Activated naive CD8-positive, alpha-beta T cell treated with anti-CD3 and anti-CD28 coated beads for 36 hours (primary cell): Measurements from ENCODE around the gene HSPB8. TPM values are rescaled to one million over a fixed set of nuclear protein-coding genes. Genes with fewer than 3 reads are reported as not detected.
A peak's percentile ranks its signal among the peaks of the same experiment; 100 is the strongest.

Experiments
- DNase-seq: peaks from one replicate; pipeline ENCODE4 v3.0.0; 2021
- H3K27ac Mint-ChIP-seq: one replicate; pipeline ENCODE4 v1.8.0; 2022; ENCODE audit warnings: mild to moderate bottlenecking, moderate library complexity, mixed read lengths
- H3K27me3 Mint-ChIP-seq: one replicate; pipeline ENCODE4 v1.8.0; 2022; ENCODE audit warnings: mild to moderate bottlenecking, mixed read lengths
- H3K36me3 Mint-ChIP-seq: one replicate; pipeline ENCODE4 v1.8.0; 2021; ENCODE audit warnings: mild to moderate bottlenecking, mixed read lengths
- H3K4me1 Mint-ChIP-seq: one replicate; pipeline ENCODE4 v1.8.0; 2021; ENCODE audit warnings: mixed read lengths
- H3K4me3 Mint-ChIP-seq: one replicate; pipeline ENCODE4 v1.8.0; 2022; ENCODE audit warnings: mild to moderate bottlenecking, moderate library complexity, mixed read lengths
- H3K9me3 Mint-ChIP-seq: one replicate; pipeline ENCODE4 v1.8.0; 2022; ENCODE audit warnings: mixed read lengths
- total RNA-seq, 2 experiments: library from RNA; stranded (reverse); gene quantifications; one replicate each; pipeline ENCODE4 v1.2.3, GENCODE V29; 2021

HSPB8 gene
- total RNA-seq, 2 experiments from 2014 or later: not detected

GRCh38 chr12:119157528-119157927 lies 21.2 kb upstream of the HSPB8 start:
- DNase-seq: no peak
- Mint-ChIP-seq H3K9me3 (peaks cover 7% of the 10 kb centered on the region), H3K27ac (no peak overlapping the region), H3K36me3 (no peaks in the 10 kb centered on the region), H3K27me3 (peaks cover 29% of the 10 kb centered on the region), H3K4me3 (no peak overlapping the region), H3K4me1 (peaks cover 7% of the 10 kb centered on the region)

GRCh38 chr12:119157978-119158377 lies 20.8 kb upstream of the HSPB8 start:
- Mint-ChIP-seq H3K4me1 (peaks cover 7% of the 10 kb centered on the region), H3K27me3 (peaks cover 27% of the 10 kb centered on the region), H3K9me3 (peaks cover 7% of the 10 kb centered on the region), H3K27ac (no peak overlapping the region), H3K4me3 (no peak overlapping the region), H3K36me3 (no peaks in the 10 kb centered on the region)
- DNase-seq: no peak

DNA sequence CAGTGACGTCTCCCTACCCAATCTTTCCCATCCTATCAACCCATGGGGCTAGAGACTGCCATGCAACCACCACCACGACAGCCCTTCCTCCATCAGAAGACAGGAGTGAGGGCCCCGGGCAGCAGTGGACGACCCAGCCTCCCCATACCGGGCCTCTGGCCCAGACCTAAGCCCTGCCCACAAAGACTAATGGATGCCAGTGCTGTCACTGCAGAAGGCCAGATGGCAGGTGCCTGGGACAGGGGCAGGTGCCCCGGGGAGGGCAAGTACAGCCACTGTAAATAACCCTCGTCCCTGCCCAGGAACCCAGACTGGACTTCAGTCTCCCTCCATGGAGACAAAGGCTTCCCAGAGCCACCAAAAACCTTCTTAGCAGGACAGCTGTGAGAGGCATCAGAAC lies 20.3 kb upstream of the HSPB8 start:
- DNase-seq: no peak
- Mint-ChIP-seq H3K27ac (no peak overlapping the region), H3K9me3 (peaks cover 7% of the 10 kb centered on the region), H3K4me1 (peaks cover 6% of the 10 kb centered on the region), H3K36me3 (no peaks in the 10 kb centered on the region), H3K27me3 (peaks cover 23% of the 10 kb centered on the region), H3K4me3 (no peak overlapping the region)

- no peaks in the 10 kb centered on the region for H3K36me3 Mint-ChIP-seq
- no peaks in the 10 kb centered on the region for H3K4me1 Mint-ChIP-seq
- peaks cover 2% of the 10 kb centered on the region for H3K9me3 Mint-ChIP-seq
- no peak overlapping the region for H3K4me3 Mint-ChIP-seq
- no peak for DNase-seq
- H3K27ac Mint-ChIP-seq: no peak overlapping the region
- H3K27me3 Mint-ChIP-seq: peaks cover 10% of the 10 kb centered on the region
Observed at GRCh38 chr12:119159844-119160243, 18.9 kb upstream of the HSPB8 start.

DNA sequence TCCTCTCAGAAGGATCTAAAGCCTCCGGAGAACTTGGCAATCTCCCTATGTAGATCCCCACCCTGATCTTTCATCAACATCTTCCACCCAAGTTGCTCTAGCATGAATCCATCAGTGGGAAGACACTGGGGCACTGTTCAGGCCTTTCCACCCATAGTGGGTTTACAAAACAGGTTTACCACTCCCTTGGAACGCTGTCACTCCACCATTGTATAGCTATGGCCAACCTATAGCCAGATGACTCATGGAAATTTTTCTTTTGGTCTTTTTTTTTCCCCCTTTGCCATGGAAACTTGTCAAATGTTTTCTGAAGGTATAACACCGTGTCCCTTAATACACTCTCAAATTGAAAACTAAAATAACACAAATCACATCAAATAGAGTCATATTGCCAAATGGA lies 10.8 kb upstream of the HSPB8 start:
- Mint-ChIP-seq H3K27me3 (no peaks in the 10 kb centered on the region), H3K27ac (no peak overlapping the region), H3K4me1 (no peaks in the 10 kb centered on the region)

GRCh38 chr12:119168721-119169120 lies 10.0 kb upstream of the HSPB8 start:
- no peaks in the 10 kb centered on the region for H3K27me3 Mint-ChIP-seq
- peaks cover 2% of the 10 kb centered on the region for H3K9me3 Mint-ChIP-seq
- no peak overlapping the region for H3K27ac Mint-ChIP-seq
- no peak overlapping the region for H3K4me3 Mint-ChIP-seq
- no peaks in the 10 kb centered on the region for H3K36me3 Mint-ChIP-seq
- DNase-seq: no peak
- no peaks in the 10 kb centered on the region for H3K4me1 Mint-ChIP-seq

More for the DNA sequence above, 10.8 kb upstream of the HSPB8 start:
- Mint-ChIP-seq H3K4me3 (no peak overlapping the region), H3K36me3 (no peaks in the 10 kb centered on the region), H3K9me3 (peaks cover 2% of the 10 kb centered on the region)
- DNase-seq: no peak

- Mint-ChIP-seq H3K9me3 (peaks cover 2% of the 10 kb centered on the region), H3K4me1 (no peaks in the 10 kb centered on the region), H3K27ac (no peak overlapping the region), H3K4me3 (no peak overlapping the region), H3K36me3 (no peaks in the 10 kb centered on the region), H3K27me3 (no peaks in the 10 kb centered on the region)
- no peak for DNase-seq
Observed at GRCh38 chr12:119169150-119169549, 9.6 kb upstream of the HSPB8 start.

DNA sequence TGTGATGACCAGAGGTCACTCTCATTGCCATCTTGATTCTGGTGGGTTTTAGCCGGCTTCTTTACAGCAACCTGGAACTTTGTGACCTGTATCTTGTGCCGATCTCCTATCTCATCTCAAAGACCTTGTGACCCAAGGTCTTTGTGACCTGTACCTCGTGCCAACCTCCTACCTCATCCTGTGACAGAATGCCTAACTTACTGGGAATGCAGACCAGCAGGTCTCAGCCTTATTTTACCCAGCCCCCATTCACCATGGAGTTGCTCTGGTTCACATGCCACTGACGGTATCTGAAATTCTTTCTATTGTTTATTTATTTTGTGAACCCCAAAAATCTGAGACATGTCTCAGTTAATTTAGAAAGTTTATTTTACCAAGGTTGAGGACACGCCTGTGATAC lies 7.4 kb upstream of the HSPB8 start:
- Mint-ChIP-seq H3K4me3 (no peak overlapping the region), H3K27me3 (peaks cover 4% of the 10 kb centered on the region), H3K9me3 (peaks cover 1% of the 10 kb centered on the region), H3K36me3 (no peaks in the 10 kb centered on the region), H3K4me1 (no peaks in the 10 kb centered on the region), H3K27ac (no peak overlapping the region)
- no peak for DNase-seq

DNA sequence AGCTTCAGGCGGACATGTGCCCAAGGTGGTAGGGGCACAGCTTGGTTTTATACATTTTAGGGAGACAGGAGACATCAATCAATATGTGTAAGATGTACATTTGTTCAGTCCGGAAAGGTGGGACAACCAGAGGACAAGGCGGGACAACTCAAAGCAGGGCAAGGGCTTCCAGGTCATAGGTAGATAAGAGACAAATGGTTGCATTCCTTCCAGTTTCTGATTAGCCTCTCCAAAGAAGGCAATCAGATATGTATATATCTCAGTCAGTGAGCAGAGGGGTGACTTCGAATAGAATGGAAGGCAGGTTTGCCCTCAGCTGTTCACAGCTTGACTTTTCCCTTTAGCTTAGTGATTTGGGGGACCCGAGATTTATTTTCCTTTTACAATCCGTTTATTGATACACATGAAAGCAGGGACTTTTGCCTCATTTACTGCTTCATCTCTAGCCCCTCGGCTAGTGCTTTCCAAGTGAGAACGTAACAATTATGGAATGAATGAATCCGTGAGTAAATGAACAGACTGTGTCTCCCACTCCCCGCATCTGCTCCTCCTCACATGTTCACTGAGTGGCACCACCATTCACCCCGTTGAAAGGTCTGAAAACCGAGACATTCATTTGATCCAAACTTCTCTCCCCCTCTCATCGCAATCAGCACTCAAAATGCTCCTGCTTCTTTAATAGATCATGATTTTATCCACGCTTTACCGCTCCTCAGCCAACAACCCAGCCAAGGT lies 6.9 kb upstream of the HSPB8 start:
- Mint-ChIP-seq H3K4me1 (no peaks in the 10 kb centered on the region), H3K4me3 (no peak overlapping the region), H3K27ac (no peak overlapping the region), H3K9me3 (no peaks in the 10 kb centered on the region), H3K36me3 (no peaks in the 10 kb centered on the region), H3K27me3 (peaks cover 10% of the 10 kb centered on the region)
- no peak for DNase-seq

GRCh38 chr12:119175081-119175480 lies 3.6 kb upstream of the HSPB8 start:
- H3K4me1 Mint-ChIP-seq: no peaks in the 10 kb centered on the region
- H3K27ac Mint-ChIP-seq: no peak overlapping the region
- H3K9me3 Mint-ChIP-seq: no peaks in the 10 kb centered on the region
- H3K4me3 Mint-ChIP-seq: no peak overlapping the region
- peaks cover 37% of the 10 kb centered on the region for H3K27me3 Mint-ChIP-seq
- DNase-seq: no peak
- H3K36me3 Mint-ChIP-seq: no peaks in the 10 kb centered on the region

- no peak overlapping the region for H3K4me3 Mint-ChIP-seq
- no peaks in the 10 kb centered on the region for H3K9me3 Mint-ChIP-seq
- H3K27me3 Mint-ChIP-seq: peaks cover 37% of the 10 kb centered on the region
- H3K4me1 Mint-ChIP-seq: no peaks in the 10 kb centered on the region
- H3K27ac Mint-ChIP-seq: no peak overlapping the region
- no peaks in the 10 kb centered on the region for H3K36me3 Mint-ChIP-seq
- DNase-seq: peak; percentile 4
Observed at GRCh38 chr12:119176267-119177055, 2.3 kb upstream of the HSPB8 start.

GRCh38 chr12:119177056-119177325 lies 1.7 kb upstream of the HSPB8 start:
- H3K4me1 Mint-ChIP-seq: no peaks in the 10 kb centered on the region
- DNase-seq: no peak
- H3K4me3 Mint-ChIP-seq: no peak overlapping the region
- H3K36me3 Mint-ChIP-seq: no peaks in the 10 kb centered on the region
- H3K27me3 Mint-ChIP-seq: peaks cover 37% of the 10 kb centered on the region
- H3K27ac Mint-ChIP-seq: no peak overlapping the region
- no peaks in the 10 kb centered on the region for H3K9me3 Mint-ChIP-seq

DNA sequence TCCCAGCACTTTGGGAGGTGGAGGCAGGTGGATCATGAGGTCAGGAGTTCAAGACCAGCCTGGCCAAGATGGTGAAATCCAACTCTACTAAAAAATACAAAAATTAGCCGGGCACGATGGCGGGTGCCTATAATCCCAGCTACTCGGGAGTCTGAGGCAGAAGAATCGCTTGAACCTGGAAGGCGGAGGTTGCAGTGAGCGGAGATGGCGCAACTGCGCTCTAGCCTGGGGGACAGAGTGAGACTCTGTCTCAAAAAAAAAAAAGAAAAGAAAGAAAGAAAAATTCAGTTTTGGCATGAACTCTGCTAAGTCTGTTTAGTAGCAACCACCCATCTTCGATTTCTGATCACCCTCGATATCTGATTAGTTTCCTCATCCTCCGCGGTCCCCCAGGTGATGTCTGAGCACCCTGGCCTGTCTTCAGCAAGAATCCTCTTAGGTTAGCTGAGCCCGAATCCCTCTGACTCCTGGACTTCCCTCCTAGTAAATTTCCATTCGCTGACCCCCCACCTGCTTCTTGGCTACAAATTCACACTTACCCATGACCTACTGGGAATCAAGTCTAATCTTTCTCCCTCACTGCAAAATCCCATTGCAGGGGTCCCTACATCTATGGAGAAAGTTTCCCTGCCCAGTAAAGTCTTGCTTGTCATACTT lies 879 bp upstream of the HSPB8 start:
- DNase-seq: no peak
- no peak overlapping the region for H3K4me3 Mint-ChIP-seq
- H3K9me3 Mint-ChIP-seq: no peaks in the 10 kb centered on the region
- H3K27ac Mint-ChIP-seq: no peak overlapping the region
- no peaks in the 10 kb centered on the region for H3K4me1 Mint-ChIP-seq
- H3K27me3 Mint-ChIP-seq: peaks cover 37% of the 10 kb centered on the region
- no peaks in the 10 kb centered on the region for H3K36me3 Mint-ChIP-seq

GRCh38 chr12:119179335-119180021 lies 747 bp downstream of the HSPB8 start:
- Mint-ChIP-seq H3K9me3 (no peaks in the 10 kb centered on the region), H3K36me3 (no peaks in the 10 kb centered on the region), H3K4me3 (no peak overlapping the region), H3K4me1 (no peaks in the 10 kb centered on the region), H3K27me3 (peaks cover 37% of the 10 kb centered on the region), H3K27ac (no peak overlapping the region)
- DNase-seq: no peak

DNA sequence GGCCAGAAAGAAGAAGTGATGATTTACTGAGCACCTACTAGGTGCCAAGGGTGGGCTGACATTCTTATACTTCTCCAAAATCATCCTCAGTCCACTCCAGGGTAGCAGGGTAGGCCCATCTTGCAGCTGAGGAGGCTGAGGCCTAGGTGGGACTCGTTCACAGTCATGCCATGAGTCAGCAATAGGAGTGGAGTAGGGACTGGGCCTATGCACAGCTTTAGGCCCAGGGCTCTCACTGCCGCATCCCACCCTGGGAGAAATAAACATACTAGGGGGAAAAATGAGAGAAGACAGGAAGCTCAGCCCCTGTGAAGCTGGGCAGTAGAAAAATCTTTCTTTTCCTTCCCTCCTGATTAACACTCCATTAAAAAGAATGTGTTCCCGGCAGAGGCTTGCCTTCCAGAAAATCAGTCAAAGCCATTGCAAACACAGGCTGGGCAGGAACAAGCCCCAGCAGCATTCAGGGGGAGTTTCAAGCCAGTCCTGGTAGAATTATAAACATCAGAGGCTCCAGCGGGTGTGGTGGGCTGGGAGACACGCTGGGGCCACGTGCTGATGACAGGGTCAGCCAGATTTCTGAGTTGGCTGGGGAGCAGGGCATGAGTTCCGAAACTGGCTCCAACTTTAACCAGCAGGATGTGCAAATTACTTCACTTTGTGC lies 1.8 kb downstream of the HSPB8 start:
- H3K4me3 Mint-ChIP-seq: no peak overlapping the region
- H3K27me3 Mint-ChIP-seq: peaks cover 37% of the 10 kb centered on the region
- no peaks in the 10 kb centered on the region for H3K9me3 Mint-ChIP-seq
- no peaks in the 10 kb centered on the region for H3K36me3 Mint-ChIP-seq
- no peak overlapping the region for H3K27ac Mint-ChIP-seq
- DNase-seq: no peak
- H3K4me1 Mint-ChIP-seq: no peaks in the 10 kb centered on the region
